ENCODE data around the gene FLOT1. TPM values are rescaled to one million over a fixed set of nuclear protein-coding genes. Genes with fewer than 3 reads are reported as not detected.

Gene FLOT1
- total and polyA plus RNA-seq, 2 of the 13 experiments (the other 11 are each of a cell fraction or from before 2014, with no cell fraction given), result 82.3 to 130 TPM

DNA sequence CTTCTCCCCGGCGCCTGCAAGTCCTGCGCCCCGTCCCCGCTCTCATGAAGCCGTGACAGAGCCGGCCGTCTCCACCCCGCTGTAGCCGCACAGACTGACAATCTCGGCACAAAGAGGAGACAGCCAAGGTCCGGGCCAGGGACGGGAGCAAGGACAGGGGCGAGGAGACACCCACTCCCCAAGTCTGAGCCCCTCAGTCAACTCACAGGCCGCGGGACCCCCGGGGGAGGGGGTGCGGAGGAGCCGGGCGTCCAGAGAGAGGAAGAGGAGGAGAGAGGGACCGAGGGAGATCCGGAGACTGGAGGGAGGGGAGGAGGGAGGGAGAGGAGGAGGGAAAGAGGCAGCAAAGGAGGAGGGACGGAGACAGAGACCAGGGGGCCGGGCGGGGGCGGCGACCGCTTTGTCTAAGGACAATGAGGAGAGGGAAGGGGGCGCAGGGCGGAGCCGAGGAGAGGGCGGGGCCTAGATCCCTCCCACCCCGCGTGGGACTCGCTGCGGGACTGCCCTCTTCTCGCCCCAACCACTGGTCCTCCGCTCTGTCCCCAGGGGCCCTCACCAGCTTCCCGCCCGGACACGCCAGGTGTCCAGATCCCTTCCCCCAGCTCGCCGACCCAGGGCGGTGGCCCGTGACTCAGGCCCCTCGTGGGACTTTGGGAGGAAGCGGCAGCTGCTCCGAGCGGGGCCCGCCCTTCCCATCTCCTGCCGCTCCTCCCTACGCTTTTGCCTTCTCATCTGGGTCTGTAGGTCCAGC lies 55.4 kb downstream of the FLOT1 start (continued):
- TF ChIP-seq, protein P1, sequence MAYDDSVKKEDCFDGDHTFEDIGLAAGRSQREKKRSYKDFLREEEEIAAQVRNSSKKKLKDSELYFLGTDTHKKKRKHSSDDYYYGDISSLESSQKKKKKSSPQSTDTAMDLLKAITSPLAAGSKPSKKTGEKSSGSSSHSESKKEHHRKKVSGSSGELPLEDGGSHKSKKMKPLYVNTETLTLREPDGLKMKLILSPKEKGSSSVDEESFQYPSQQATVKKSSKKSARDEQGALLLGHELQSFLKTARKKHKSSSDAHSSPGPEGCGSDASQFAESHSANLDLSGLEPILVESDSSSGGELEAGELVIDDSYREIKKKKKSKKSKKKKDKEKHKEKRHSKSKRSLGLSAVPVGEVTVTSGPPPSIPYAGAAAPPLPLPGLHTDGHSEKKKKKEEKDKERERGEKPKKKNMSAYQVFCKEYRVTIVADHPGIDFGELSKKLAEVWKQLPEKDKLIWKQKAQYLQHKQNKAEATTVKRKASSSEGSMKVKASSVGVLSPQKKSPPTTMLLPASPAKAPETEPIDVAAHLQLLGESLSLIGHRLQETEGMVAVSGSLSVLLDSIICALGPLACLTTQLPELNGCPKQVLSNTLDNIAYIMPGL (CRISPR knock-in tag; IDR thresholded peaks at IDR 0.05; ENCODE audit: borderline replicate concordance in 1 of 2, low read depth in 1 of 2), result peak in 1 of 2 experiments; percentile 77; a peak in 2 of 4 replicates
- TF ChIP-seq ZNF121 (CRISPR knock-in tag; IDR thresholded peaks at IDR 0.05), result no peak
- TF ChIP-seq, protein P2, sequence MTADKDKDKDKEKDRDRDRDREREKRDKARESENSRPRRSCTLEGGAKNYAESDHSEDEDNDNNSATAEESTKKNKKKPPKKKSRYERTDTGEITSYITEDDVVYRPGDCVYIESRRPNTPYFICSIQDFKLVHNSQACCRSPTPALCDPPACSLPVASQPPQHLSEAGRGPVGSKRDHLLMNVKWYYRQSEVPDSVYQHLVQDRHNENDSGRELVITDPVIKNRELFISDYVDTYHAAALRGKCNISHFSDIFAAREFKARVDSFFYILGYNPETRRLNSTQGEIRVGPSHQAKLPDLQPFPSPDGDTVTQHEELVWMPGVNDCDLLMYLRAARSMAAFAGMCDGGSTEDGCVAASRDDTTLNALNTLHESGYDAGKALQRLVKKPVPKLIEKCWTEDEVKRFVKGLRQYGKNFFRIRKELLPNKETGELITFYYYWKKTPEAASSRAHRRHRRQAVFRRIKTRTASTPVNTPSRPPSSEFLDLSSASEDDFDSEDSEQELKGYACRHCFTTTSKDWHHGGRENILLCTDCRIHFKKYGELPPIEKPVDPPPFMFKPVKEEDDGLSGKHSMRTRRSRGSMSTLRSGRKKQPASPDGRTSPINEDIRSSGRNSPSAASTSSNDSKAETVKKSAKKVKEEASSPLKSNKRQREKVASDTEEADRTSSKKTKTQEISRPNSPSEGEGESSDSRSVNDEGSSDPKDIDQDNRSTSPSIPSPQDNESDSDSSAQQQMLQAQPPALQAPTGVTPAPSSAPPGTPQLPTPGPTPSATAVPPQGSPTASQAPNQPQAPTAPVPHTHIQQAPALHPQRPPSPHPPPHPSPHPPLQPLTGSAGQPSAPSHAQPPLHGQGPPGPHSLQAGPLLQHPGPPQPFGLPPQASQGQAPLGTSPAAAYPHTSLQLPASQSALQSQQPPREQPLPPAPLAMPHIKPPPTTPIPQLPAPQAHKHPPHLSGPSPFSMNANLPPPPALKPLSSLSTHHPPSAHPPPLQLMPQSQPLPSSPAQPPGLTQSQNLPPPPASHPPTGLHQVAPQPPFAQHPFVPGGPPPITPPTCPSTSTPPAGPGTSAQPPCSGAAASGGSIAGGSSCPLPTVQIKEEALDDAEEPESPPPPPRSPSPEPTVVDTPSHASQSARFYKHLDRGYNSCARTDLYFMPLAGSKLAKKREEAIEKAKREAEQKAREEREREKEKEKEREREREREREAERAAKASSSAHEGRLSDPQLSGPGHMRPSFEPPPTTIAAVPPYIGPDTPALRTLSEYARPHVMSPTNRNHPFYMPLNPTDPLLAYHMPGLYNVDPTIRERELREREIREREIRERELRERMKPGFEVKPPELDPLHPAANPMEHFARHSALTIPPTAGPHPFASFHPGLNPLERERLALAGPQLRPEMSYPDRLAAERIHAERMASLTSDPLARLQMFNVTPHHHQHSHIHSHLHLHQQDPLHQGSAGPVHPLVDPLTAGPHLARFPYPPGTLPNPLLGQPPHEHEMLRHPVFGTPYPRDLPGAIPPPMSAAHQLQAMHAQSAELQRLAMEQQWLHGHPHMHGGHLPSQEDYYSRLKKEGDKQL (CRISPR knock-in tag; IDR thresholded peaks at IDR 0.05; ENCODE audit: low read depth), result no peak
- TF ChIP-seq ZNF367 (CRISPR knock-in tag; IDR thresholded peaks at IDR 0.05; ENCODE audit: borderline replicate concordance), result no peak
- no peak for TF ChIP-seq ATM (IDR thresholded peaks at IDR 0.05; ENCODE audit: borderline replicate concordance)
- TF ChIP-seq BCLAF1 (IDR thresholded peaks at IDR 0.05), result no peak
- TF ChIP-seq, protein P3, sequence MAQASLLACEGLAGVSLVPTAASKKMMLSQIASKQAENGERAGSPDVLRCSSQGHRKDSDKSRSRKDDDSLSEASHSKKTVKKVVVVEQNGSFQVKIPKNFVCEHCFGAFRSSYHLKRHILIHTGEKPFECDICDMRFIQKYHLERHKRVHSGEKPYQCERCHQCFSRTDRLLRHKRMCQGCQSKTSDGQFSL (CRISPR knock-in tag; IDR thresholded peaks at IDR 0.05), result no peak
- TF ChIP-seq ZNF18 (CRISPR knock-in tag; IDR thresholded peaks at IDR 0.05; ENCODE audit: insufficient replicate concordance), result no peak
- TF ChIP-seq ZSCAN25 (CRISPR knock-in tag; IDR thresholded peaks at IDR 0.05), result peak; percentile 28; the same call in 1 of the 2 replicates
- TF ChIP-seq ZBTB20 (CRISPR knock-in tag; IDR thresholded peaks at IDR 0.05; ENCODE audit: borderline replicate concordance, low read depth), result no peak
- TF ChIP-seq ZNF343 (CRISPR knock-in tag; IDR thresholded peaks at IDR 0.05), result no peak
- no peak for TF ChIP-seq KDM3A (CRISPR knock-in tag; IDR thresholded peaks at IDR 0.05; ENCODE audit: low read depth)
- TF ChIP-seq, protein P4, sequence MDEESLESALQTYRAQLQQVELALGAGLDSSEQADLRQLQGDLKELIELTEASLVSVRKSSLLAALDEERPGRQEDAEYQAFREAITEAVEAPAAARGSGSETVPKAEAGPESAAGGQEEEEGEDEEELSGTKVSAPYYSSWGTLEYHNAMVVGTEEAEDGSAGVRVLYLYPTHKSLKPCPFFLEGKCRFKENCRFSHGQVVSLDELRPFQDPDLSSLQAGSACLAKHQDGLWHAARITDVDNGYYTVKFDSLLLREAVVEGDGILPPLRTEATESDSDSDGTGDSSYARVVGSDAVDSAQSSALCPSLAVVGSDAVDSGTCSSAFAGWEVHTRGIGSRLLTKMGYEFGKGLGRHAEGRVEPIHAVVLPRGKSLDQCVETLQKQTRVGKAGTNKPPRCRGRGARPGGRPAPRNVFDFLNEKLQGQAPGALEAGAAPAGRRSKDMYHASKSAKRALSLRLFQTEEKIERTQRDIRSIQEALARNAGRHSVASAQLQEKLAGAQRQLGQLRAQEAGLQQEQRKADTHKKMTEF (CRISPR knock-in tag; IDR thresholded peaks at IDR 0.05), result peak; percentile 68; the same call in 1 of the 2 replicates
- TF ChIP-seq ZBTB38 (CRISPR knock-in tag; IDR thresholded peaks at IDR 0.05), result no peak
